LNCAP (cell line): ENCODE results near the gene LMAN2.

Experiments
- CTCF ChIP-seq: fragments of 450-650 bp; IDR thresholded peaks from 2 replicates; pipeline ENCODE4 v1.5.1; 2017; ENCODE audit warnings: mild to moderate bottlenecking

Gene LMAN2

GRCh38 chr5:177374211-177374610, 22.7 kb upstream of the LMAN2 start:
- no peak for TF ChIP-seq CTCF

- TF ChIP-seq CTCF = no peak
Observed at GRCh38 chr5:177373806-177374205, 22.3 kb upstream of the LMAN2 start.

GRCh38 chr5:177372910-177373309, 21.4 kb upstream of the LMAN2 start:
- TF ChIP-seq CTCF = no peak

GRCh38 chr5:177372034-177372896, 20.8 kb upstream of the LMAN2 start:
- no peak for TF ChIP-seq CTCF

- no peak for TF ChIP-seq CTCF
Observed at GRCh38 chr5:177371120-177372033, 19.9 kb upstream of the LMAN2 start.

GRCh38 chr5:177370488-177371119, 19.1 kb upstream of the LMAN2 start:
- peak; percentile 45 for TF ChIP-seq CTCF
